Measurements from ENCODE around the gene JAK3. TPM values are rescaled to one million over a fixed set of nuclear protein-coding genes. Genes with fewer than 3 reads are reported as not detected.

Gene JAK3
- polyA plus RNA-seq, 1 of the 3 experiments (the other 2 are of a cell fraction) = 1.3 TPM

DNA sequence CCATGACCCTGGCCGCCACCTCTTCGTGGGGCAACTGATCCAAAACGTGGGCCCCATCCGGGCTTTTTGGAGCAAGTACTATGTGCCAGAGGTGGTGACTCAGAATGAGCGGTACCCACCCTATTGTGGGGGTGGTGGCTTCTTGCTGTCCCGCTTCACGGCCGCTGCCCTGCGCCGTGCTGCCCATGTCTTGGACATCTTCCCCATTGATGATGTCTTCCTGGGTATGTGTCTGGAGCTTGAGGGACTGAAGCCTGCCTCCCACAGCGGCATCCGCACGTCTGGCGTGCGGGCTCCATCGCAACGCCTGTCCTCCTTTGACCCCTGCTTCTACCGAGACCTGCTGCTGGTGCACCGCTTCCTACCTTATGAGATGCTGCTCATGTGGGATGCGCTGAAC is 36.1 kb downstream of the JAK3 start:
- no peak for TF ChIP-seq GABPA (IDR thresholded peaks at IDR 0.05; ENCODE audit: low read depth)
- 100% methylated on average over 1 of the region's 20 CpGs for whole genome bisulfite sequencing (ENCODE audit: low lambda C conversion rate)
- Histone ChIP-seq H3K79me2 (ENCODE audit: insufficient read depth) (no peaks in the 10 kb centered on the region), H3K9me2 (no peaks in the 10 kb centered on the region), H3K27me3 (ENCODE audit: insufficient read depth) (no peaks in the 10 kb centered on the region), H3K4me2 (no peak overlapping the region), H2AFZ (ENCODE audit: low read depth) (no peak overlapping the region), H3K27ac (ENCODE audit: low read depth in 2 of 2, low read length in 1 of 2) (no peak overlapping the region), H3F3A (replicated peaks; ENCODE audit: insufficient read depth) (no peaks in the 10 kb centered on the region), H3K4me3 (ENCODE audit: low read depth in 2 of 2, low read length in 1 of 2) (no peak overlapping the region), H4K20me1 (ENCODE audit: insufficient read depth) (no peaks in the 10 kb centered on the region), H3K9ac (no peak overlapping the region), H3K9me3 (no peaks in the 10 kb centered on the region), H3K36me3 (replicated peaks in 1 of 2; ENCODE audit: control insufficient read depth in 1 of 2, insufficient read depth in 2 of 2, low read length in 1 of 2) (no peaks in the 10 kb centered on the region), H3K4me1 (ENCODE audit: control insufficient read depth in 1 of 2, insufficient read depth in 2 of 2, low read depth in 1 of 2, low read length in 1 of 2) (no peaks in the 10 kb centered on the region)
- ChIA-PET CTCF (interaction anchor here (0.6 kb wide), 1 partner anchor 9 kb away, joined by 3 read pairs; no protein-coding TSS in a partner anchor), POLR2A (no interaction called here)
- DNase-seq = no peak

DNA sequence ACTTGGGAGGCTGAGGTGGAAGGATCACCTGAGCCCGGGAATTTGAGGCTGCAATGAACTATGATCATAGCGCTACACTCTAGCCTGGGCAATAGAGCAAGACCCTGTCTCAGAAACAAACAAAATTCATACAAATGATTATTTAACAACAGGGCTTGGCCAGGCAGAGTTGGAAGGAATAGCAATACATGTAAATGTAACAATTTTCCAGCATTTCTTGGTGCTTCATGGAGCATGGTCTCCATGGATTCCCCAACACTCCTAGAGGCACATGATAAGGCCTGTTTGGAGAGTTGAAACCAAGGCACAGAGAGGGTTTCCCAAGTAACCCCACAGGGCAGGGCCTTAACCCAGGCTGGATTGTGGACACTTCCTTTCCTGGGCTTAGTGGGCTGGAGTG is 36.7 kb downstream of the JAK3 start:
- Histone ChIP-seq H3K9me2 (no peaks in the 10 kb centered on the region), H3K4me3 (ENCODE audit: low read depth in 2 of 2, low read length in 1 of 2) (no peak overlapping the region), H3K27ac (ENCODE audit: low read depth in 2 of 2, low read length in 1 of 2) (no peak overlapping the region), H3K79me2 (ENCODE audit: insufficient read depth) (no peaks in the 10 kb centered on the region), H3F3A (replicated peaks; ENCODE audit: insufficient read depth) (no peaks in the 10 kb centered on the region), H3K9me3 (no peaks in the 10 kb centered on the region), H2AFZ (ENCODE audit: low read depth) (no peak overlapping the region), H3K27me3 (ENCODE audit: insufficient read depth) (no peaks in the 10 kb centered on the region), H4K20me1 (ENCODE audit: insufficient read depth) (no peaks in the 10 kb centered on the region), H3K36me3 (replicated peaks in 1 of 2; ENCODE audit: control insufficient read depth in 1 of 2, insufficient read depth in 2 of 2, low read length in 1 of 2) (no peaks in the 10 kb centered on the region), H3K9ac (no peak overlapping the region), H3K4me2 (no peak overlapping the region), H3K4me1 (ENCODE audit: control insufficient read depth in 1 of 2, insufficient read depth in 2 of 2, low read depth in 1 of 2, low read length in 1 of 2) (no peaks in the 10 kb centered on the region)
- DNase-seq = no peak
- POLR2A ChIA-PET = no interaction called here
- no peak for TF ChIP-seq RAD21 (IDR thresholded peaks at IDR 0.05; ENCODE audit: low read length)
- TF ChIP-seq CHD2 (IDR thresholded peaks at IDR 0.05; ENCODE audit: low read length, partially characterized antibody) = no peak
- no peak for TF ChIP-seq TCF12 (IDR thresholded peaks at IDR 0.05)
- no peak for TF ChIP-seq TAF1 (IDR thresholded peaks at IDR 0.05; ENCODE audit: borderline replicate concordance, low read depth, low read length)
- no peak for TF ChIP-seq MEF2A (IDR thresholded peaks at IDR 0.05; ENCODE audit: borderline replicate concordance, low read depth)
- TF ChIP-seq, protein P1, sequence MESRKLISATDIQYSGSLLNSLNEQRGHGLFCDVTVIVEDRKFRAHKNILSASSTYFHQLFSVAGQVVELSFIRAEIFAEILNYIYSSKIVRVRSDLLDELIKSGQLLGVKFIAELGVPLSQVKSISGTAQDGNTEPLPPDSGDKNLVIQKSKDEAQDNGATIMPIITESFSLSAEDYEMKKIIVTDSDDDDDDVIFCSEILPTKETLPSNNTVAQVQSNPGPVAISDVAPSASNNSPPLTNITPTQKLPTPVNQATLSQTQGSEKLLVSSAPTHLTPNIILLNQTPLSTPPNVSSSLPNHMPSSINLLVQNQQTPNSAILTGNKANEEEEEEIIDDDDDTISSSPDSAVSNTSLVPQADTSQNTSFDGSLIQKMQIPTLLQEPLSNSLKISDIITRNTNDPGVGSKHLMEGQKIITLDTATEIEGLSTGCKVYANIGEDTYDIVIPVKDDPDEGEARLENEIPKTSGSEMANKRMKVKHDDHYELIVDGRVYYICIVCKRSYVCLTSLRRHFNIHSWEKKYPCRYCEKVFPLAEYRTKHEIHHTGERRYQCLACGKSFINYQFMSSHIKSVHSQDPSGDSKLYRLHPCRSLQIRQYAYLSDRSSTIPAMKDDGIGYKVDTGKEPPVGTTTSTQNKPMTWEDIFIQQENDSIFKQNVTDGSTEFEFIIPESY (IDR thresholded peaks at IDR 0.05; ENCODE audit: borderline replicate concordance, low read depth) = no peak
- TF ChIP-seq, protein P2, sequence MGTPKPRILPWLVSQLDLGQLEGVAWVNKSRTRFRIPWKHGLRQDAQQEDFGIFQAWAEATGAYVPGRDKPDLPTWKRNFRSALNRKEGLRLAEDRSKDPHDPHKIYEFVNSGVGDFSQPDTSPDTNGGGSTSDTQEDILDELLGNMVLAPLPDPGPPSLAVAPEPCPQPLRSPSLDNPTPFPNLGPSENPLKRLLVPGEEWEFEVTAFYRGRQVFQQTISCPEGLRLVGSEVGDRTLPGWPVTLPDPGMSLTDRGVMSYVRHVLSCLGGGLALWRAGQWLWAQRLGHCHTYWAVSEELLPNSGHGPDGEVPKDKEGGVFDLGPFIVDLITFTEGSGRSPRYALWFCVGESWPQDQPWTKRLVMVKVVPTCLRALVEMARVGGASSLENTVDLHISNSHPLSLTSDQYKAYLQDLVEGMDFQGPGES (IDR thresholded peaks at IDR 0.05; ENCODE audit: low read depth, low read length) = no peak
- TF ChIP-seq, protein P3, sequence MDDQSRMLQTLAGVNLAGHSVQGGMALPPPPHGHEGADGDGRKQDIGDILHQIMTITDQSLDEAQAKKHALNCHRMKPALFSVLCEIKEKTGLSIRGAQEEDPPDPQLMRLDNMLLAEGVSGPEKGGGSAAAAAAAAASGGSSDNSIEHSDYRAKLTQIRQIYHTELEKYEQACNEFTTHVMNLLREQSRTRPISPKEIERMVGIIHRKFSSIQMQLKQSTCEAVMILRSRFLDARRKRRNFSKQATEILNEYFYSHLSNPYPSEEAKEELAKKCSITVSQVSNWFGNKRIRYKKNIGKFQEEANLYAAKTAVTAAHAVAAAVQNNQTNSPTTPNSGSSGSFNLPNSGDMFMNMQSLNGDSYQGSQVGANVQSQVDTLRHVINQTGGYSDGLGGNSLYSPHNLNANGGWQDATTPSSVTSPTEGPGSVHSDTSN (IDR thresholded peaks at IDR 0.05) = no peak
- no peak for TF ChIP-seq EZH2phosphoT487 (IDR thresholded peaks at IDR 0.05; ENCODE audit: borderline replicate concordance, low read depth)
- TF ChIP-seq GABPA (IDR thresholded peaks at IDR 0.05; ENCODE audit: low read depth) = no peak
- TF ChIP-seq NFIC (IDR thresholded peaks at IDR 0.05; ENCODE audit: borderline replicate concordance) = no peak
- no peak for TF ChIP-seq MXI1 (IDR thresholded peaks at IDR 0.05; ENCODE audit: low read depth, low read length)
- TF ChIP-seq, protein P4, sequence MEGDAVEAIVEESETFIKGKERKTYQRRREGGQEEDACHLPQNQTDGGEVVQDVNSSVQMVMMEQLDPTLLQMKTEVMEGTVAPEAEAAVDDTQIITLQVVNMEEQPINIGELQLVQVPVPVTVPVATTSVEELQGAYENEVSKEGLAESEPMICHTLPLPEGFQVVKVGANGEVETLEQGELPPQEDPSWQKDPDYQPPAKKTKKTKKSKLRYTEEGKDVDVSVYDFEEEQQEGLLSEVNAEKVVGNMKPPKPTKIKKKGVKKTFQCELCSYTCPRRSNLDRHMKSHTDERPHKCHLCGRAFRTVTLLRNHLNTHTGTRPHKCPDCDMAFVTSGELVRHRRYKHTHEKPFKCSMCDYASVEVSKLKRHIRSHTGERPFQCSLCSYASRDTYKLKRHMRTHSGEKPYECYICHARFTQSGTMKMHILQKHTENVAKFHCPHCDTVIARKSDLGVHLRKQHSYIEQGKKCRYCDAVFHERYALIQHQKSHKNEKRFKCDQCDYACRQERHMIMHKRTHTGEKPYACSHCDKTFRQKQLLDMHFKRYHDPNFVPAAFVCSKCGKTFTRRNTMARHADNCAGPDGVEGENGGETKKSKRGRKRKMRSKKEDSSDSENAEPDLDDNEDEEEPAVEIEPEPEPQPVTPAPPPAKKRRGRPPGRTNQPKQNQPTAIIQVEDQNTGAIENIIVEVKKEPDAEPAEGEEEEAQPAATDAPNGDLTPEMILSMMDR (IDR thresholded peaks at IDR 0.05) = no peak
- CTCF ChIA-PET = no interaction called here
- 73% methylated on average over 2 of the region's 2 CpGs for WGBS (ENCODE audit: low lambda C conversion rate)

Measured in SK-N-SH (cell line).